GM19467 (cell line): Measurements from ENCODE around the gene CCDC38.
"Not testable (repeated sequence)": the region's sequence is repeated elsewhere in the genome, so short reads cannot be mapped to it uniquely, and the experiment has no call there.

Experiments used
- ATAC-seq: cut with Tn5 transposase; IDR thresholded peaks from one replicate; pipeline ENCODE4 v1.9.1; 2021; ENCODE audit warnings: mild to moderate bottlenecking, moderate library complexity; ENCODE audit not compliant: unreplicated experiment

The CCDC38 gene

GRCh38 chr12:95884998-95885397 lies 57.4 kb downstream of the CCDC38 start:
- no peak for ATAC-seq

GRCh38 chr12:95882873-95883272 lies 59.5 kb downstream of the CCDC38 start:
- no peak for ATAC-seq

- no peak for ATAC-seq
Measured at GRCh38 chr12:95882080-95882479, 60.3 kb downstream of the CCDC38 start.

GRCh38 chr12:95881331-95881955 lies 61.0 kb downstream of the CCDC38 start:
- ATAC-seq: no peak

GRCh38 chr12:95880895-95881294 lies 61.5 kb downstream of the CCDC38 start:
- no peak for ATAC-seq

GRCh38 chr12:95877622-95878021 lies 64.8 kb downstream of the CCDC38 start:
- no peak for ATAC-seq

GRCh38 chr12:95874452-95874851 lies 68.0 kb downstream of the CCDC38 start:
- ATAC-seq: no peak

- no peak for ATAC-seq
Measured at GRCh38 chr12:95870897-95871296, 71.5 kb downstream of the CCDC38 start.

GRCh38 chr12:95863337-95863736 lies 79.1 kb downstream of the CCDC38 start:
- no peak for ATAC-seq

GRCh38 chr12:95862038-95862437 lies 80.4 kb downstream of the CCDC38 start:
- no peak for ATAC-seq

- ATAC-seq: no peak
Measured at GRCh38 chr12:95859947-95860850, 82.2 kb downstream of the CCDC38 start.

GRCh38 chr12:95859344-95859816 lies 83.0 kb downstream of the CCDC38 start:
- ATAC-seq: peak; percentile 21

GRCh38 chr12:95858451-95859343 lies 83.7 kb downstream of the CCDC38 start, which contains the start of gene SNRPF:
TSS of gene SNRPF (plus strand) at chr12:95858952. CDS start at chr12:95859074, 122 bp downstream.
- peak; percentile 99 for ATAC-seq

GRCh38 chr12:95857799-95858198 lies 84.6 kb downstream of the CCDC38 start:
- ATAC-seq: no peak

- ATAC-seq: no peak
Measured at GRCh38 chr12:95857156-95857555, 85.3 kb downstream of the CCDC38 start.

- ATAC-seq: no peak
Measured at GRCh38 chr12:95852133-95852532, 90.3 kb downstream of the CCDC38 start.

- no peak for ATAC-seq
Measured at GRCh38 chr12:95851606-95852005, 90.8 kb downstream of the CCDC38 start.

GRCh38 chr12:95848575-95849388 lies 93.6 kb downstream of the CCDC38 start:
- no peak for ATAC-seq

GRCh38 chr12:95842426-95842825 lies 100.0 kb downstream of the CCDC38 start:
- not testable (repeated sequence) for ATAC-seq

- ATAC-seq: no peak
Measured at GRCh38 chr12:95838125-95838524, 104.3 kb downstream of the CCDC38 start.
